ENCODE measurements around the gene PIANP.

Gene PIANP

DNA sequence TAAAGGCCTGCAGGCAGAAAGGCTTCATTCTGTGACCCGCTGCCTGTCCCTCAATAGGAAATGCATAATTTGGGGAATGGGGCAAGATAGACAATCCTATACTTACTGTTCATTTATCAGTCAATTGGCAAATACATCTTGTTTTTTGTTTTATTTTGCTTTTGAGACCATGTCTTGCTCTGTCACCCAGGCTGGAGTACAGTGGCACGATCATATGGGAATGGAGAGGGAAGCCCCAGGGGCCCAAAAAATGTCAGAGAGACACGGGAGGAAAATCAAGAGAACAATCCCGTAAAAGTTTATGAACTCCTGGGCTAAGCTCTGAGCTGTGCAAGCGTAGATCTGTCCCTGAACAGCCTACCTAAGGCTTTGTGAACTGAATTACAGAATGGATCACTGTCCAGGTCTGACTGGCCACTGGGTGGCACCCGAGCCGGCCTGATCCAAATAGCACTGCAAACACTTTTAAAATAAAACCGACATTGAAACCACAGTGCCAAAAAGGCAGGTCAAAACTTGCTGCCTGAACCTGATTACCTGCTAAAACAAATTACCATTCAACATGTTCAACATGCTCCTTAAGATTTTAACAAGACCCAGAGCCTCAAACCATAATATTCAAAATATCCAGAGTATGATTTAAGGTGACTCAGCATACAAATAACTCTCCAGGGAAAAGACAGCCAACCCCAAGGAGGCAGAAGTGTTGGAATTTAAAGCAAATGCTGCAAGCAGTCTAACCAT lies 35.0 kb upstream of the PIANP start:
- no peak for DNase-seq (ENCODE audit: low spot score)
- H3K79me1 ChIP-seq (ENCODE audit: low read depth, low read length), result peaks cover 1% of the 10 kb centered on the region
- no peaks in the 10 kb centered on the region for H3K27me3 ChIP-seq (ENCODE audit: control insufficient read depth in 3 of 3, insufficient read depth in 3 of 3, low read depth in 1 of 3, low read length in 3 of 3)
- peaks cover 0 to 8% of the 10 kb centered on the region in 2 donors for H3K4me1 ChIP-seq (ENCODE audit: control insufficient read depth in 2 of 2, insufficient read depth in 1 of 2, low read depth in 1 of 2, low read length in 2 of 2)
- no peak overlapping the region for H2AK5ac ChIP-seq (ENCODE audit: low read depth, low read length)
- no peak overlapping the region for H3K4me2 ChIP-seq (ENCODE audit: insufficient read depth, low read length, poor library complexity, severe bottlenecking)
- H4K91ac ChIP-seq (ENCODE audit: low read depth, low read length, poor library complexity), result no peak overlapping the region
- H3K4me3 ChIP-seq (ENCODE audit: low read length in 2 of 2), result no peak overlapping the region
- peaks cover 11 to 23% of the 10 kb centered on the region in 2 donors for H3K36me3 ChIP-seq (replicated peaks in 1 of 2; ENCODE audit: control insufficient read depth in 2 of 2, insufficient read depth in 2 of 2, low read length in 2 of 2)
- H3K27ac ChIP-seq (replicated peaks; ENCODE audit: low read length), result no peak overlapping the region
- H2AFZ ChIP-seq (ENCODE audit: low read length), result peak overlapping the region; percentile 42
- no peak overlapping the region for H2BK15ac ChIP-seq (ENCODE audit: low read length)
- H3K9me3 ChIP-seq (replicated peaks in 1 of 2; ENCODE audit: control insufficient read depth in 2 of 2, insufficient read depth in 1 of 2, low read depth in 1 of 2, low read length in 2 of 2), result no peaks in the 10 kb centered on the region
- no CpG with 5 or more reads among the region's 8 CpGs for WGBS, 2 donors (ENCODE audit: extremely low coverage in 2 of 2, insufficient read length in 2 of 2, insufficient replicate concordance in 1 of 2)
- no peak overlapping the region for H2BK120ac ChIP-seq (ENCODE audit: low read depth, low read length)
- H4K8ac ChIP-seq (ENCODE audit: low read depth, low read length), result no peak overlapping the region
- no peak overlapping the region for H3K23ac ChIP-seq (ENCODE audit: low read depth, low read length, poor library complexity)
- no peak overlapping the region for H2BK12ac ChIP-seq (ENCODE audit: low read length)
- H2BK5ac ChIP-seq (ENCODE audit: low read length), result no peak overlapping the region
- no peak overlapping the region for H3K9ac ChIP-seq (ENCODE audit: low read depth, low read length, poor library complexity)
- H3K14ac ChIP-seq (ENCODE audit: low read length), result no peak overlapping the region
- H3K4ac ChIP-seq (ENCODE audit: low read length), result no peak overlapping the region
- H3K18ac ChIP-seq (ENCODE audit: low read length), result no peak overlapping the region

DNA sequence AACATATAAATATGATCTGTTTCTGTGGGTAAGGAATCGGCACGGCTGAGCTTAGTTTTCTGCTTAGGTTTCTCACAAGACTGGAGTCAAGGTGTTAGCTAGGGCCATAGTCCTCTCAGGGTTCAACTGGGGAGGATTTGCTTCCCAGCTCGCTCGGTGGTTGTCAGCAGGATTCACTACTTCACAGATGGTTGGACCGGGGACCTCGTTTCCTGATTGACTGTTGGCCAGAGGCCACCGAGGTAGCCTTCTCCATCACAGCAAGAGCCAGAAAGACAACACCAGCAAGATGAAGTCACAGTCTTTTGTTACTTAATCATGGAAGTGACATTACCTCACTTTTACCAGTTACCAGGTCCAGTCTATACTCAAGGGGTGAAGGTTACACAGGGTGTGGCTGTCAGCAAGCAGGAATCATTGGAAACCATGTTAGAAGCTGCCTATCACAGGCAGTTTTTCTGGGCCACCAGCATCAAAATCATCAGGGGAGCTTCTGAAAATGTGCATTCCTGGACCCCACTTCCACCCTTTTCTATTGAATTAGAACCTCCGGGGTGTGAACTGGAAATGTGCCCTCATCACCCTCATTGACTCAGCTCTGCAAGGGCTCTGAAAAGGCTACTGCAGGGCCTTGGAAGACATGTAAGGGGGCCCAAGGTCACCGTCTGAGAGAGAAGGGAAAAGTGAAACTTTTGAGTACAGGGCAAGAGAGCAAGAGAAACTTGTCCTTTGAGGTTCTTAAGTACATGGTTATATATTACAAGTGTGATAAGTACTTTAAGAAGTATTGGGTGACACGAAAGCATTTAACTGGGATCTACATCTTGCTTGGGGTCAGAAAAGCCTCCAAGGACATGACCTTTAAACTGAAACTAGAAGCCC lies 34.1 kb upstream of the PIANP start:
- Histone ChIP-seq H2BK5ac (ENCODE audit: low read length) (no peak overlapping the region), H2BK15ac (ENCODE audit: low read length) (no peak overlapping the region), H2BK120ac (ENCODE audit: low read depth, low read length) (no peak overlapping the region), H2AK5ac (ENCODE audit: low read depth, low read length) (no peak overlapping the region), H3K4me2 (ENCODE audit: insufficient read depth, low read length, poor library complexity, severe bottlenecking) (no peak overlapping the region), H4K91ac (ENCODE audit: low read depth, low read length, poor library complexity) (no peak overlapping the region), H2AFZ (ENCODE audit: low read length) (no peak overlapping the region), H3K18ac (ENCODE audit: low read length) (no peak overlapping the region), H3K9me3 (replicated peaks in 1 of 2; ENCODE audit: control insufficient read depth in 2 of 2, insufficient read depth in 1 of 2, low read depth in 1 of 2, low read length in 2 of 2) (no peaks in the 10 kb centered on the region), H2BK12ac (ENCODE audit: low read length) (no peak overlapping the region), H3K4ac (ENCODE audit: low read length) (no peak overlapping the region), H3K23ac (ENCODE audit: low read depth, low read length, poor library complexity) (no peak overlapping the region), H3K9ac (ENCODE audit: low read depth, low read length, poor library complexity) (no peak overlapping the region), H3K27me3 (ENCODE audit: control insufficient read depth in 3 of 3, insufficient read depth in 3 of 3, low read depth in 1 of 3, low read length in 3 of 3) (no peaks in the 10 kb centered on the region), H3K27ac (replicated peaks; ENCODE audit: low read length) (no peak overlapping the region), H3K4me3 (ENCODE audit: low read length in 2 of 2) (no peak overlapping the region), H3K14ac (ENCODE audit: low read length) (no peak overlapping the region), H4K8ac (ENCODE audit: low read depth, low read length) (no peak overlapping the region), H3K4me1 (ENCODE audit: control insufficient read depth in 2 of 2, insufficient read depth in 1 of 2, low read depth in 1 of 2, low read length in 2 of 2) (peaks cover 0 to 8% of the 10 kb centered on the region in 2 donors), H3K36me3 (replicated peaks in 1 of 2; ENCODE audit: control insufficient read depth in 2 of 2, insufficient read depth in 2 of 2, low read length in 2 of 2) (peaks cover 19 to 32% of the 10 kb centered on the region in 2 donors), H3K79me1 (ENCODE audit: low read depth, low read length) (peaks cover 1% of the 10 kb centered on the region)
- WGBS, 2 donors (ENCODE audit: extremely low coverage in 2 of 2, insufficient read length in 2 of 2, insufficient replicate concordance in 1 of 2), result no CpG with 5 or more reads among the region's 10 CpGs
- no peak for DNase-seq (ENCODE audit: low spot score)

DNA sequence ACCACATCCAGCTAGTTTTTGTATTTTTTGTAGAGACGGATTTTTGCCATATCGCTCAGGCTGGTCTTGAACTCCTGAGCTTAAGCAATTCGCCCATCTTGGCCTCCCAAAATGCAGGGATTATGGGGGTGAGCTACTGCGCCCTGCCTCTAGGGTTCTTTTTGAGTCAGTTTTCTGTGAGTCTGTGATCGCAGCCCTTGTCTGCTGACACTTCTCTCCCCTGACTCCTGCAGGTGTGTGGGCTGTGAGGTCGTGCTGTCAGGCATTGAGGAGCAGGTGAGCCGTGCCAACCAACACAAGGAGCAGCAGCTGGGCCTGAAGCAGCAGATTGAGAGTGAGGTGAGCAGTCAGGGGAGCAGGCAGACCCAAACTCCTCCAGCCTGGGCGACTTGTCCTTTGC lies 29.6 kb upstream of the PIANP start:
- Histone ChIP-seq H2BK5ac (ENCODE audit: low read length) (no peak overlapping the region), H2BK12ac (ENCODE audit: low read length) (no peak overlapping the region), H2BK15ac (ENCODE audit: low read length) (no peak overlapping the region), H3K4me2 (ENCODE audit: insufficient read depth, low read length, poor library complexity, severe bottlenecking) (no peak overlapping the region), H4K91ac (ENCODE audit: low read depth, low read length, poor library complexity) (no peak overlapping the region), H3K14ac (ENCODE audit: low read length) (no peak overlapping the region), H3K27ac (replicated peaks; ENCODE audit: low read length) (no peak overlapping the region), H3K23ac (ENCODE audit: low read depth, low read length, poor library complexity) (no peak overlapping the region), H3K79me1 (ENCODE audit: low read depth, low read length) (peaks cover 2% of the 10 kb centered on the region), H3K36me3 (replicated peaks in 1 of 2; ENCODE audit: control insufficient read depth in 2 of 2, insufficient read depth in 2 of 2, low read length in 2 of 2) (peaks cover 29 to 64% of the 10 kb centered on the region in 2 donors), H3K4me3 (ENCODE audit: low read length in 2 of 2) (no peak overlapping the region), H2BK120ac (ENCODE audit: low read depth, low read length) (no peak overlapping the region), H3K4me1 (ENCODE audit: control insufficient read depth in 2 of 2, insufficient read depth in 1 of 2, low read depth in 1 of 2, low read length in 2 of 2) (peaks cover 0 to 3% of the 10 kb centered on the region in 2 donors), H4K8ac (ENCODE audit: low read depth, low read length) (peak overlapping the region; percentile 25), H3K27me3 (ENCODE audit: control insufficient read depth in 3 of 3, insufficient read depth in 3 of 3, low read depth in 1 of 3, low read length in 3 of 3) (no peaks in the 10 kb centered on the region), H3K9ac (ENCODE audit: low read depth, low read length, poor library complexity) (no peak overlapping the region), H3K9me3 (replicated peaks in 1 of 2; ENCODE audit: control insufficient read depth in 2 of 2, insufficient read depth in 1 of 2, low read depth in 1 of 2, low read length in 2 of 2) (no peaks in the 10 kb centered on the region), H3K18ac (ENCODE audit: low read length) (no peak overlapping the region), H3K4ac (ENCODE audit: low read length) (no peak overlapping the region), H2AFZ (ENCODE audit: low read length) (no peak overlapping the region), H2AK5ac (ENCODE audit: low read depth, low read length) (no peak overlapping the region)
- no CpG with 5 or more reads among the region's 8 CpGs for WGBS, 2 donors (ENCODE audit: extremely low coverage in 2 of 2, insufficient read length in 2 of 2, insufficient replicate concordance in 1 of 2)
- DNase-seq (ENCODE audit: low spot score), result no peak

DNA sequence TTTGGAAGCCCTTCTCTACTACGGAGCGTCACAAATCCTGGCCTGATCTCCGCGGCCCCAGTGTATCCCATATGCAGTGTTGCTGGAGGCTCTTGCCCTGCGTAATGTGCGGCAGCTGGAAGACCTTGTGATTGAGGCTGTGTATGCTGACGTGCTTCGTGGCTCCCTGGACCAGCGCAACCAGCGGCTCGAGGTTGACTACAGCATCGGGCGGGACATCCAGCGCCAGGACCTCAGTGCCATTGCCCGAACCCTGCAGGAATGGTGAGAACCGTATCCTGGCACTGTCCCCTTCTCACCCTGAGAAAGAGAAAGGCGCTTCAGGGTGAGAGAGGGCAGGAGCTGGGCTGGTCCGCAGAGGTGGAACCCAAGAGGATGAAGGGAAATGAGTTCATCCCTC lies 28.6 kb upstream of the PIANP start:
- H3K18ac ChIP-seq (ENCODE audit: low read length), result no peak overlapping the region
- no CpG with 5 or more reads among the region's 18 CpGs for WGBS, 2 donors (ENCODE audit: extremely low coverage in 2 of 2, insufficient read length in 2 of 2, insufficient replicate concordance in 1 of 2)
- peaks cover 2% of the 10 kb centered on the region for H3K79me1 ChIP-seq (ENCODE audit: low read depth, low read length)
- no peak overlapping the region for H4K8ac ChIP-seq (ENCODE audit: low read depth, low read length)
- H3K9me3 ChIP-seq (replicated peaks in 1 of 2; ENCODE audit: control insufficient read depth in 2 of 2, insufficient read depth in 1 of 2, low read depth in 1 of 2, low read length in 2 of 2), result no peaks in the 10 kb centered on the region
- no peak overlapping the region for H3K4me2 ChIP-seq (ENCODE audit: insufficient read depth, low read length, poor library complexity, severe bottlenecking)
- H3K36me3 ChIP-seq (replicated peaks in 1 of 2; ENCODE audit: control insufficient read depth in 2 of 2, insufficient read depth in 2 of 2, low read length in 2 of 2), result peaks cover 29 to 62% of the 10 kb centered on the region in 2 donors
- no peak overlapping the region for H2AFZ ChIP-seq (ENCODE audit: low read length)
- H2AK5ac ChIP-seq (ENCODE audit: low read depth, low read length), result peak overlapping the region; percentile 72
- H2BK120ac ChIP-seq (ENCODE audit: low read depth, low read length), result no peak overlapping the region
- no peak overlapping the region for H3K14ac ChIP-seq (ENCODE audit: low read length)
- no peak for DNase-seq (ENCODE audit: low spot score)
- H2BK12ac ChIP-seq (ENCODE audit: low read length), result no peak overlapping the region
- H3K9ac ChIP-seq (ENCODE audit: low read depth, low read length, poor library complexity), result peak overlapping the region; percentile 3
- H3K27ac ChIP-seq (replicated peaks; ENCODE audit: low read length), result no peak overlapping the region
- peak overlapping the region; percentile 64 for H4K91ac ChIP-seq (ENCODE audit: low read depth, low read length, poor library complexity)
- no peak overlapping the region for H2BK15ac ChIP-seq (ENCODE audit: low read length)
- H3K27me3 ChIP-seq (ENCODE audit: control insufficient read depth in 3 of 3, insufficient read depth in 3 of 3, low read depth in 1 of 3, low read length in 3 of 3), result no peaks in the 10 kb centered on the region
- H3K4me1 ChIP-seq (ENCODE audit: control insufficient read depth in 2 of 2, insufficient read depth in 1 of 2, low read depth in 1 of 2, low read length in 2 of 2), result peaks cover 3 to 5% of the 10 kb centered on the region in 2 donors
- H3K23ac ChIP-seq (ENCODE audit: low read depth, low read length, poor library complexity), result peak overlapping the region; percentile 52
- no peak overlapping the region for H3K4ac ChIP-seq (ENCODE audit: low read length)
- peak overlapping the region in 1 of 2 donors; percentile 11 for H3K4me3 ChIP-seq (ENCODE audit: low read length in 2 of 2)
- H2BK5ac ChIP-seq (ENCODE audit: low read length), result no peak overlapping the region
